Measurements from ENCODE around the gene FSTL3.

Gene FSTL3

GRCh38 chr19:704447-704741 lies 28.2 kb downstream of the FSTL3 start:
- TF ChIP-seq EZH2 (IDR thresholded peaks at IDR 0.05; ENCODE audit: borderline replicate concordance, low read depth, low read length, severe bottlenecking) (no peak), CTCF (IDR thresholded peaks at IDR 0.05; ENCODE audit: borderline replicate concordance, extremely low read depth, low read length, poor library complexity, severe bottlenecking) (no peak)
- Histone ChIP-seq H3K27me3 (ENCODE audit: insufficient read depth, low read length, poor library complexity) (no peaks in the 10 kb centered on the region), H3K9me3 (ENCODE audit: insufficient read depth, low read length, severe bottlenecking) (no peaks in the 10 kb centered on the region), H3K36me3 (ENCODE audit: insufficient read depth, low read length) (no peaks in the 10 kb centered on the region), H3K4me3 (ENCODE audit: low read depth in 1 of 2, low read length in 2 of 2) (no peak overlapping the region), H2AFZ (ENCODE audit: low read depth, low read length) (no peak overlapping the region), H3K79me2 (ENCODE audit: insufficient read depth, low read length) (no peaks in the 10 kb centered on the region), H3K9ac (ENCODE audit: low read depth, low read length) (no peak overlapping the region), H3K4me2 (ENCODE audit: insufficient read depth, low read length) (no peak overlapping the region), H3K27ac (ENCODE audit: low read length) (no peak overlapping the region), H3K4me1 (ENCODE audit: insufficient read depth, low read length) (no peaks in the 10 kb centered on the region), H4K20me1 (ENCODE audit: insufficient read depth, low read length) (no peaks in the 10 kb centered on the region)
- no peak for DNase-seq
- no peak for ATAC-seq (ENCODE audit: insufficient read depth, low read depth)

- Histone ChIP-seq H4K20me1 (ENCODE audit: insufficient read depth, low read length) (no peaks in the 10 kb centered on the region), H3K79me2 (ENCODE audit: insufficient read depth, low read length) (no peaks in the 10 kb centered on the region), H3K27me3 (ENCODE audit: insufficient read depth, low read length, poor library complexity) (no peaks in the 10 kb centered on the region), H3K36me3 (ENCODE audit: insufficient read depth, low read length) (no peaks in the 10 kb centered on the region), H2AFZ (ENCODE audit: low read depth, low read length) (no peak within 1 kb of the TSS), H3K4me3 (ENCODE audit: low read depth in 1 of 2, low read length in 2 of 2) (no peak within 1 kb of the TSS), H3K27ac (ENCODE audit: low read length) (no peak within 1 kb of the TSS), H3K4me2 (ENCODE audit: insufficient read depth, low read length) (no peak within 1 kb of the TSS), H3K9me3 (ENCODE audit: insufficient read depth, low read length, severe bottlenecking) (no peaks in the 10 kb centered on the region), H3K9ac (ENCODE audit: low read depth, low read length) (no peak within 1 kb of the TSS), H3K4me1 (ENCODE audit: insufficient read depth, low read length) (no peaks in the 10 kb centered on the region)
- no peak for TF ChIP-seq CTCF (IDR thresholded peaks at IDR 0.05; ENCODE audit: borderline replicate concordance, extremely low read depth, low read length, poor library complexity, severe bottlenecking)
- no peak for TF ChIP-seq EZH2 (IDR thresholded peaks at IDR 0.05; ENCODE audit: borderline replicate concordance, low read depth, low read length, severe bottlenecking)
- no peak for ATAC-seq (ENCODE audit: insufficient read depth, low read depth)
- no peak for DNase-seq
These were observed 32.3 kb downstream of the FSTL3 start, which contains the start of gene PALM for GRCh38 chr19:708154-709143. TSS of gene PALM (plus strand) at chr19:708935. CDS start at chr19:709147, 212 bp downstream.

- H3K9ac ChIP-seq (ENCODE audit: low read depth, low read length) = no peak overlapping the region
- no peak for DNase-seq
These were observed 33.2 kb downstream of the FSTL3 start for GRCh38 chr19:709196-709964.

More at GRCh38 chr19:709196-709964, 33.2 kb downstream of the FSTL3 start:
- H3K4me2 ChIP-seq (ENCODE audit: insufficient read depth, low read length) = no peak overlapping the region
- no peaks in the 10 kb centered on the region for H3K36me3 ChIP-seq (ENCODE audit: insufficient read depth, low read length)
- H3K27me3 ChIP-seq (ENCODE audit: insufficient read depth, low read length, poor library complexity) = no peaks in the 10 kb centered on the region
- no peaks in the 10 kb centered on the region for H3K9me3 ChIP-seq (ENCODE audit: insufficient read depth, low read length, severe bottlenecking)
- no peak overlapping the region for H3K27ac ChIP-seq (ENCODE audit: low read length)
- no peak overlapping the region for H3K4me3 ChIP-seq (ENCODE audit: low read depth in 1 of 2, low read length in 2 of 2)
- TF ChIP-seq CTCF (IDR thresholded peaks at IDR 0.05; ENCODE audit: borderline replicate concordance, extremely low read depth, low read length, poor library complexity, severe bottlenecking) (no peak), EZH2 (IDR thresholded peaks at IDR 0.05; ENCODE audit: borderline replicate concordance, low read depth, low read length, severe bottlenecking) (no peak)
- H3K79me2 ChIP-seq (ENCODE audit: insufficient read depth, low read length) = no peaks in the 10 kb centered on the region
- no peaks in the 10 kb centered on the region for H4K20me1 ChIP-seq (ENCODE audit: insufficient read depth, low read length)
- H3K4me1 ChIP-seq (ENCODE audit: insufficient read depth, low read length) = no peaks in the 10 kb centered on the region
- ATAC-seq (ENCODE audit: insufficient read depth, low read depth) = no peak
- H2AFZ ChIP-seq (ENCODE audit: low read depth, low read length) = no peak overlapping the region

All from DND-41 (cell line).